SK-N-SH (cell line): ENCODE data around the gene SERPINB8. TPM values are rescaled to one million over a fixed set of nuclear protein-coding genes. Genes with fewer than 3 reads are reported as not detected.
A peak's percentile ranks its signal among the peaks of the same experiment; 100 is the strongest.

Source experiments
- CTCF ChIA-PET: fragments of 300-600, 350-600 bp; formaldehyde crosslinking; extraction: SDS; loops from one replicate; lab custom pipeline; 2021; lab: Yijun Ruan, JAX
- POLR2A ChIA-PET: fragments of 350-600 bp; sonication (Branson Sonifier 250); formaldehyde crosslinking; extraction: SDS; loops from one replicate; lab custom pipeline; 2020; ENCODE audit warnings: antibody characterized with exemption, inconsistent platforms; lab: Yijun Ruan, JAX
- DNase-seq: peaks from one replicate; pipeline ENCODE4 v3.0.0; 2012
- H2AFZ ChIP-seq: fragments of 200-600 bp; sonication (generic); 2 replicates; pipeline ENCODE4 v1.8.1; 2016; ENCODE audit warnings: antibody characterized with exemption, mild to moderate bottlenecking, low read depth
- H3F3A ChIP-seq: fragments of 200-600 bp; sonication (generic); replicated peaks from 2 replicates; pipeline ENCODE3; 2016; ENCODE audit warnings: antibody characterized with exemption, mild to moderate bottlenecking; ENCODE audit not compliant: insufficient read depth
- H3K27ac ChIP-seq, 2 experiments: fragments of 200-500 bp in 1 of 2; fragments of 200-600 bp in 1 of 2; sonication (Bioruptor generic) in 1 of 2; sonication (generic), shearing (Covaris generic) in 1 of 2; 2 replicates each; pipeline versions ENCODE4 v1.5.1 to v1.6.1; 2014 to 2016; ENCODE audit warnings: low read depth in 2 of 2, inconsistent platforms in 1 of 2, low read length in 1 of 2, mild to moderate bottlenecking in 1 of 2, mixed read lengths in 1 of 2
- H3K27me3 ChIP-seq: fragments of 200-600 bp; sonication (generic), shearing (Covaris generic); 2 replicates; pipeline ENCODE4 v1.6.1; 2016; ENCODE audit warnings: mixed run types; ENCODE audit not compliant: insufficient read depth
- H3K36me3 ChIP-seq, 2 experiments: fragments of 200-500 bp in 1 of 2; fragments of 200-600 bp in 1 of 2; sonication (Bioruptor generic) in 1 of 2; sonication (generic) in 1 of 2; replicated peaks in 1 of 2; 2 replicates each; pipeline versions ENCODE3 to v1.5.1; 2014 to 2016; ENCODE audit warnings: low read length in 1 of 2, mild to moderate bottlenecking in 1 of 2; ENCODE audit not compliant: insufficient read depth in 2 of 2, control insufficient read depth in 1 of 2
- H3K4me1 ChIP-seq, 2 experiments: fragments of 200-500 bp in 1 of 2; fragments of 200-600 bp in 1 of 2; sonication (Bioruptor generic) in 1 of 2; sonication (generic), shearing (Covaris generic) in 1 of 2; 2 replicates each; pipeline versions ENCODE4 v1.5.1 to v1.6.1; 2014 to 2016; ENCODE audit warnings: low read depth in 1 of 2, low read length in 1 of 2, mixed run types in 1 of 2; ENCODE audit not compliant: insufficient read depth in 2 of 2, control insufficient read depth in 1 of 2
- H3K4me2 ChIP-seq: fragments of 200-600 bp; sonication (generic), shearing (Covaris generic); 2 replicates; pipeline ENCODE4 v1.6.1; 2017; ENCODE audit warnings: mixed run types
- H3K4me3 ChIP-seq, 2 experiments: fragments of 200-500 bp in 1 of 2; fragments of 200-600 bp in 1 of 2; sonication (Bioruptor generic) in 1 of 2; sonication (generic), shearing (Covaris generic) in 1 of 2; 2 replicates each; pipeline versions ENCODE4 v1.5.1 to v1.8.1; 2014 to 2016; ENCODE audit warnings: low read depth in 2 of 2, inconsistent platforms in 1 of 2, low read length in 1 of 2, mild to moderate bottlenecking in 1 of 2, mixed read lengths in 1 of 2, moderate library complexity in 1 of 2
- H3K79me2 ChIP-seq: fragments of 200-600 bp; sonication (generic); 2 replicates; pipeline ENCODE4 v1.8.1; 2017; ENCODE audit warnings: mild to moderate bottlenecking; ENCODE audit not compliant: insufficient read depth
- H3K9ac ChIP-seq: fragments of 200-600 bp; sonication (generic); 2 replicates; pipeline ENCODE4 v1.6.1; 2017; ENCODE audit warnings: mixed run types
- H3K9me2 ChIP-seq: fragments of 200-600 bp; sonication (generic); 2 replicates; pipeline ENCODE4 v1.6.1; 2017; ENCODE audit warnings: mixed run types
- H3K9me3 ChIP-seq: fragments of 200-600 bp; sonication (generic); 2 replicates; pipeline ENCODE4 v1.6.1; 2017; ENCODE audit warnings: mixed run types, mild to moderate bottlenecking, moderate library complexity
- H4K20me1 ChIP-seq: fragments of 200-600 bp; sonication (generic); 2 replicates; pipeline ENCODE4 v1.6.1; 2017; ENCODE audit warnings: mild to moderate bottlenecking, mixed run types; ENCODE audit not compliant: insufficient read depth
- EP300 ChIP-seq, 2 experiments: IDR thresholded peaks; 2 replicates each; pipeline versions ENCODE4 v1.4.0 to v1.6.1; 2012; ENCODE audit warnings: borderline replicate concordance in 1 of 2, low read depth in 1 of 2, low read length in 1 of 2
- GABPA ChIP-seq: IDR thresholded peaks from 2 replicates; pipeline ENCODE4 v1.4.0; 2012; ENCODE audit warnings: low read depth, mild to moderate bottlenecking
- JUND ChIP-seq: IDR thresholded peaks from 2 replicates; pipeline ENCODE4 v1.4.0; 2012
- NRF1 ChIP-seq: IDR thresholded peaks from 2 replicates; pipeline ENCODE4 v1.6.1; 2012; ENCODE audit warnings: low read depth, mild to moderate bottlenecking, low read length
- TCF12 ChIP-seq: IDR thresholded peaks from 2 replicates; pipeline ENCODE4 v1.4.0; 2012
- TEAD4 ChIP-seq: IDR thresholded peaks from 2 replicates; pipeline ENCODE4 v1.4.0; 2012; ENCODE audit warnings: mild to moderate bottlenecking, borderline replicate concordance; ENCODE audit not compliant: insufficient read depth
- USF1 ChIP-seq: IDR thresholded peaks from 2 replicates; pipeline ENCODE4 v1.4.0; 2012; ENCODE audit warnings: low read depth, borderline replicate concordance
- WGBS: methylation state at CpG from one replicate; pipeline ENCODE4 v1.1.6; 2017; ENCODE audit warnings: low lambda C conversion rate; 5-methylcytosine and 5-hydroxymethylcytosine counted together
- polyA plus RNA-seq, 3 experiments: library from polyadenylated mRNA; depleted of rRNA; stranded (reverse); fragments of >200 nt; gene quantifications; 2 replicates each; pipeline ENCODE4 v1.2.3, GENCODE V29; 2012
- TF ChIP-seq, protein P1 (sequence below): IDR thresholded peaks from 2 replicates; pipeline ENCODE4; 2012
- TF ChIP-seq, protein P2 (sequence below): fragments of 200-600 bp; sonication (generic); IDR thresholded peaks from 2 replicates; pipeline ENCODE4 v1.6.1; 2017; ENCODE audit warnings: antibody characterized with exemption, mild to moderate bottlenecking, moderate library complexity

The SERPINB8 gene
- polyA plus RNA-seq, 1 of the 3 experiments (the other 2 are of a cell fraction) = 3.4 TPM

GRCh38 chr18:63949068-63949737, 20.7 kb upstream of the SERPINB8 start, which contains the start of gene HMSD:
Gene HMSD, plus strand, starts transcription at chr18:63949301. Its CDS starts 4,155 bp downstream, at chr18:63953456.
- TF ChIP-seq GABPA (no peak), JUND (no peak), TEAD4 (no peak)
- TF ChIP-seq, protein P1, sequence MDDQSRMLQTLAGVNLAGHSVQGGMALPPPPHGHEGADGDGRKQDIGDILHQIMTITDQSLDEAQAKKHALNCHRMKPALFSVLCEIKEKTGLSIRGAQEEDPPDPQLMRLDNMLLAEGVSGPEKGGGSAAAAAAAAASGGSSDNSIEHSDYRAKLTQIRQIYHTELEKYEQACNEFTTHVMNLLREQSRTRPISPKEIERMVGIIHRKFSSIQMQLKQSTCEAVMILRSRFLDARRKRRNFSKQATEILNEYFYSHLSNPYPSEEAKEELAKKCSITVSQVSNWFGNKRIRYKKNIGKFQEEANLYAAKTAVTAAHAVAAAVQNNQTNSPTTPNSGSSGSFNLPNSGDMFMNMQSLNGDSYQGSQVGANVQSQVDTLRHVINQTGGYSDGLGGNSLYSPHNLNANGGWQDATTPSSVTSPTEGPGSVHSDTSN = no peak
- TF ChIP-seq, protein P2, sequence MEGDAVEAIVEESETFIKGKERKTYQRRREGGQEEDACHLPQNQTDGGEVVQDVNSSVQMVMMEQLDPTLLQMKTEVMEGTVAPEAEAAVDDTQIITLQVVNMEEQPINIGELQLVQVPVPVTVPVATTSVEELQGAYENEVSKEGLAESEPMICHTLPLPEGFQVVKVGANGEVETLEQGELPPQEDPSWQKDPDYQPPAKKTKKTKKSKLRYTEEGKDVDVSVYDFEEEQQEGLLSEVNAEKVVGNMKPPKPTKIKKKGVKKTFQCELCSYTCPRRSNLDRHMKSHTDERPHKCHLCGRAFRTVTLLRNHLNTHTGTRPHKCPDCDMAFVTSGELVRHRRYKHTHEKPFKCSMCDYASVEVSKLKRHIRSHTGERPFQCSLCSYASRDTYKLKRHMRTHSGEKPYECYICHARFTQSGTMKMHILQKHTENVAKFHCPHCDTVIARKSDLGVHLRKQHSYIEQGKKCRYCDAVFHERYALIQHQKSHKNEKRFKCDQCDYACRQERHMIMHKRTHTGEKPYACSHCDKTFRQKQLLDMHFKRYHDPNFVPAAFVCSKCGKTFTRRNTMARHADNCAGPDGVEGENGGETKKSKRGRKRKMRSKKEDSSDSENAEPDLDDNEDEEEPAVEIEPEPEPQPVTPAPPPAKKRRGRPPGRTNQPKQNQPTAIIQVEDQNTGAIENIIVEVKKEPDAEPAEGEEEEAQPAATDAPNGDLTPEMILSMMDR = peak; percentile 17; the same call in 1 of the 2 replicates
- no peak within 1 kb of the TSS; the same call in 1 of the 2 replicates for H2AFZ ChIP-seq
- no peak within 1 kb of the TSS for H3K27ac ChIP-seq
- H3K4me1 ChIP-seq = no peaks in the 10 kb centered on the region; a peak in 1 of 4 replicates
- peaks cover 2% of the 10 kb centered on the region; the same call in 1 of the 2 replicates for H3K27me3 ChIP-seq
- H3K9me2 ChIP-seq = no peaks in the 10 kb centered on the region
- H3K9me3 ChIP-seq = no peaks in the 10 kb centered on the region
- H3K4me2 ChIP-seq = no peak within 1 kb of the TSS
- H3K9ac ChIP-seq = no peak within 1 kb of the TSS
- H3K79me2 ChIP-seq = no peaks in the 10 kb centered on the region
- WGBS = 55% methylated on average over 20 of the region's 35 CpGs
- no peaks in the 10 kb centered on the region for H3K36me3 ChIP-seq
- H4K20me1 ChIP-seq = no peaks in the 10 kb centered on the region
- H3K4me3 ChIP-seq = no peak within 1 kb of the TSS
- peak; percentile 56 for DNase-seq
- CTCF ChIA-PET = interaction anchor here (0.6 to 1.8 kb wide), 5 partner anchors 11 to 285 kb away, joined by 3 to 5 read pairs (median 3); no protein-coding TSS in a partner anchor
- POLR2A ChIA-PET = no interaction called here
- no peaks in the 10 kb centered on the region for H3F3A ChIP-seq

DNA sequence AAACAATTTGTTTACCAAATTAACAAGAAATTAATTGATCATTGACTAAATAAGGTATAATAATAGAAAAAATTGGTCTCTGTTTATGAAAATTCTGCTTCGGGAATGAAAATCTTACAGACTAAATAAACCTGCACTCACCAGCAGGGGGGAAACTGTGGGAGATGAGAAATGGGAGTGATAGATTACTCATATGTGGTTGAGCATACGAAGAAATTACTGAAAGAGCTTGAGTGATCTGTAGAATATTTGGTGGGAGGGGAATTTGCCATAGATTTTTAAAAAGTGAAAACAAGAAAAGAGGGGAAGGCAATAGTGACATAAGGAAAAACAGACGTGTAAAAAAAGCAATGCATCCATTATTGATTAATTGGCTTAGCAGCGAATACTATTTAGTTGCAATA, 18.6 kb upstream of the SERPINB8 start:
- H3K4me1 ChIP-seq = no peaks in the 10 kb centered on the region; a peak in 1 of 4 replicates
- WGBS = 43% methylated on average over 4 of the region's 4 CpGs
- H3K9me3 ChIP-seq = no peaks in the 10 kb centered on the region
- POLR2A ChIA-PET = no interaction called here
- H3K27ac ChIP-seq = no peak overlapping the region
- H3K36me3 ChIP-seq = no peaks in the 10 kb centered on the region
- peaks cover 8% of the 10 kb centered on the region; the same call in 1 of the 2 replicates for H3K27me3 ChIP-seq
- no peak overlapping the region for H3K4me2 ChIP-seq
- H3K9me2 ChIP-seq = no peaks in the 10 kb centered on the region
- H2AFZ ChIP-seq = peak overlapping the region; percentile 4; the same call in 1 of the 2 replicates
- H3F3A ChIP-seq = no peaks in the 10 kb centered on the region
- H3K9ac ChIP-seq = no peak overlapping the region
- no peaks in the 10 kb centered on the region for H4K20me1 ChIP-seq
- H3K79me2 ChIP-seq = no peaks in the 10 kb centered on the region
- DNase-seq = no peak
- TF ChIP-seq NRF1 = no peak
- TF ChIP-seq USF1 = no peak
- TF ChIP-seq EP300 (IDR thresholded peaks at IDR 0.05; ENCODE audit: borderline replicate concordance in 1 of 2, low read depth in 1 of 2, low read length in 1 of 2) = no peak
- no peak for TF ChIP-seq TCF12
- TF ChIP-seq, protein P2 = peak; percentile 50; the same call in 1 of the 2 replicates
- H3K4me3 ChIP-seq = no peak overlapping the region
- CTCF ChIA-PET = interaction anchor here (0.6 kb wide), 1 partner anchor 75 kb away, joined by 3 read pairs; no protein-coding TSS in a partner anchor
